ENCODE results near the gene GDA. TPM values are rescaled to one million over a fixed set of nuclear protein-coding genes. Genes with fewer than 3 reads are reported as not detected.

Gene GDA
- total RNA-seq, 4 donors from 2014 or later, result 1.2 to 89.9 (median 55.9) TPM

- H3K9me3 ChIP-seq, result no peaks in the 10 kb centered on the region
- H3K27me3 ChIP-seq, result no peaks in the 10 kb centered on the region
- no peak overlapping the region for H3K4me3 ChIP-seq
- TF ChIP-seq POLR2A (IDR thresholded peaks at IDR 0.05), result no peak
- TF ChIP-seq POLR2AphosphoS5 (IDR thresholded peaks at IDR 0.05), result no peak
- no peak for TF ChIP-seq EP300 (IDR thresholded peaks at IDR 0.05; ENCODE audit: low read depth)
- TF ChIP-seq CTCF (IDR thresholded peaks at IDR 0.05), result no peak
- H3K4me1 ChIP-seq, result peaks cover 0 to 6% (median 2%) of the 10 kb centered on the region in 4 donors
- intact Hi-C loops (cut with DNase I; ENCODE audit: low total_unique reads), result no loop called here
- DNase-seq, result no peak
- H3K36me3 ChIP-seq, result no peaks in the 10 kb centered on the region
- H3K27ac ChIP-seq, result no peak overlapping the region
- in situ Hi-C loops (cut with MboI; ENCODE audit: low pct_ligation_motif_present in 1 of 4, low pct_unique_long_range_greater_than_20kb in 1 of 4, low sequenced_read_pairs in 3 of 4), result no loop called here
Measured at GRCh38 chr9:72156586-72156985, 7.3 kb downstream of the GDA start.

- Histone ChIP-seq H3K4me3 (no peak overlapping the region), H3K27me3 (no peaks in the 10 kb centered on the region), H3K4me1 (peaks cover 0 to 6% (median 2%) of the 10 kb centered on the region in 4 donors), H3K9me3 (no peaks in the 10 kb centered on the region), H3K36me3 (no peaks in the 10 kb centered on the region), H3K27ac (no peak overlapping the region)
- no peak for DNase-seq
- no peak for TF ChIP-seq EP300 (IDR thresholded peaks at IDR 0.05; ENCODE audit: low read depth)
- intact Hi-C loops (cut with DNase I; ENCODE audit: low total_unique reads), result no loop called here
- 83 to 100% methylated on average over 3 of the region's 3 CpGs for WGBS, 2 donors (ENCODE audit: low coverage in 1 of 2)
- in situ Hi-C loops (cut with MboI; ENCODE audit: low pct_ligation_motif_present in 1 of 4, low pct_unique_long_range_greater_than_20kb in 1 of 4, low sequenced_read_pairs in 3 of 4), result no loop called here
Measured at GRCh38 chr9:72158680-72159079, 9.4 kb downstream of the GDA start.

- no peak for DNase-seq
- 74 to 86% methylated on average over 6 of the region's 6 CpGs for WGBS, 2 donors (ENCODE audit: low coverage in 1 of 2)
- in situ Hi-C loops (cut with MboI; ENCODE audit: low pct_ligation_motif_present in 1 of 4, low pct_unique_long_range_greater_than_20kb in 1 of 4, low sequenced_read_pairs in 3 of 4) (no loop called here), intact Hi-C loops (cut with DNase I; ENCODE audit: low total_unique reads) (no loop called here)
- no peak overlapping the region for H3K27ac ChIP-seq
- no peaks in the 10 kb centered on the region for H3K4me1 ChIP-seq
- TF ChIP-seq CTCF (IDR thresholded peaks at IDR 0.05) (no peak), POLR2AphosphoS5 (IDR thresholded peaks at IDR 0.05) (no peak), EP300 (IDR thresholded peaks at IDR 0.05; ENCODE audit: low read depth) (no peak), POLR2A (IDR thresholded peaks at IDR 0.05) (no peak)
- H3K27me3 ChIP-seq, result no peaks in the 10 kb centered on the region
- no peaks in the 10 kb centered on the region for H3K9me3 ChIP-seq
- H3K36me3 ChIP-seq, result no peaks in the 10 kb centered on the region
- no peak overlapping the region for H3K4me3 ChIP-seq
Measured at GRCh38 chr9:72160446-72161123, 11.3 kb downstream of the GDA start.

- H3K9me3 ChIP-seq, result no peaks in the 10 kb centered on the region
- in situ Hi-C loops (cut with MboI; ENCODE audit: low pct_ligation_motif_present in 1 of 4, low pct_unique_long_range_greater_than_20kb in 1 of 4, low sequenced_read_pairs in 3 of 4) (no loop called here), intact Hi-C loops (cut with DNase I; ENCODE audit: low total_unique reads) (no loop called here)
- no peak for DNase-seq
- no peak overlapping the region for H3K27ac ChIP-seq
- H3K36me3 ChIP-seq, result no peaks in the 10 kb centered on the region
- H3K27me3 ChIP-seq, result no peaks in the 10 kb centered on the region
- TF ChIP-seq POLR2A (IDR thresholded peaks at IDR 0.05), result no peak
- H3K4me1 ChIP-seq, result no peaks in the 10 kb centered on the region
- WGBS, 2 donors (ENCODE audit: low coverage in 1 of 2), result 63 to 82% methylated on average over 6 to 7 of the region's 7 CpGs
- no peak overlapping the region for H3K4me3 ChIP-seq
Measured at GRCh38 chr9:72165326-72165725, 16.1 kb downstream of the GDA start.

DNA sequence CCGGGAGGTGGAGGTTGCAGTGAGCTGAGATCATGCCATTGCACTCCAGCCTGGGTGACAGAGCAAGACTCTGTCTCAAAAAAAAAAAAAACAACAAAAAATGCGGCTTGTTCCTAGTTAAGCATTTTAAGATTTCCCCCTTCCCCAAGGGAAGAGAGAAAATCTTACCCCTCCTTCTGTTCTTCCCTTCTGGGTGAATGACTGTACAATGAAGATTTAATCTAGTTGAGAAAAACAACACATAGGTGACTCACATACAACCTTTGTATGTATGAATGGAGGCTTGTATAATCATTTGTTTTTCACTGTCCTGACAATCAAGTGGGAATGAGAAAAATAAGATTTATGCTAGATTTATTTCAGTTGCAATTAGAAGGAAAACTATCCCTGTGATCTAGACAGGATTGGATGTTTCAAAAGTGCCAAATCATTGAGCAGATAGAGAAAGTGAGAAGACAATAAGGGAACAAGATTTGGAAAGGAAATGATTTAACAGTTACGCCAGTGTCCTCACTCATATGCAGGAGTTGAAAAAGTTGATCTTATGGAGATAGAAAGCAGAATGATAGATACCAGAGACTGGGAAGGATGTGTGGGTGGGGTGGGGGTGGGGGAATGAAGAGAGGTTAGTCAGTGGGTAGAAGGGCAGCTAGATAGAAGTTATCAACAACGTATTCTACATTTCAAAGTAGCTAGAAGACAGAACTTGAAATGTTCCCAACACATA lies 16.7 kb downstream of the GDA start:
- intact Hi-C loops (cut with DNase I; ENCODE audit: low total_unique reads) (no loop called here), in situ Hi-C loops (cut with MboI; ENCODE audit: low pct_ligation_motif_present in 1 of 4, low pct_unique_long_range_greater_than_20kb in 1 of 4, low sequenced_read_pairs in 3 of 4) (no loop called here)
- TF ChIP-seq POLR2AphosphoS5 (IDR thresholded peaks at IDR 0.05) (no peak), EP300 (IDR thresholded peaks at IDR 0.05; ENCODE audit: low read depth) (no peak), POLR2A (IDR thresholded peaks at IDR 0.05) (no peak), CTCF (IDR thresholded peaks at IDR 0.05) (no peak)
- DNase-seq, result no peak
- Histone ChIP-seq H3K9me3 (no peaks in the 10 kb centered on the region), H3K4me1 (no peaks in the 10 kb centered on the region), H3K27me3 (no peaks in the 10 kb centered on the region), H3K27ac (no peak overlapping the region), H3K36me3 (no peaks in the 10 kb centered on the region), H3K4me3 (no peak overlapping the region)
- WGBS, 2 donors (ENCODE audit: low coverage in 1 of 2), result 87 to 93% methylated on average over 4 of the region's 4 CpGs

All from transverse colon (tissue), 4 donors.